ENCODE measurements around the gene GNA15. TPM values are rescaled to one million over a fixed set of nuclear protein-coding genes. Genes with fewer than 3 reads are reported as not detected.

GNA15 gene
- total RNA-seq, 1 experiment from 2014 or later = 6.2 TPM

- in situ Hi-C loops (cut with HindIII; ENCODE audit: low pct_unique_long_range_greater_than_20kb, low sequenced_read_pairs) = no loop called here
Measured at GRCh38 chr19:3112375-3113099, 23.3 kb upstream of the GNA15 start.

More at GRCh38 chr19:3112375-3113099, 23.3 kb upstream of the GNA15 start:
- ATAC-seq (no peak), DNase-seq (ENCODE audit: low read depth, low spot score) (no peak)
- H3K27me3 ChIP-seq (ENCODE audit: control insufficient read depth, insufficient read depth, low read length) = no peaks in the 10 kb centered on the region
- TF ChIP-seq POLR2AphosphoS5 (IDR thresholded peaks at IDR 0.05; ENCODE audit: low read depth, low read length) (no peak), CTCF (IDR thresholded peaks at IDR 0.05) (no peak), REST (IDR thresholded peaks at IDR 0.05; ENCODE audit: insufficient read depth in 1 of 2, low read depth in 2 of 2, low read length in 1 of 2) (no peak), TCF7L2 (IDR thresholded peaks at IDR 0.05; ENCODE audit: low read depth, low read length) (no peak), SIN3A (IDR thresholded peaks at IDR 0.05; ENCODE audit: borderline replicate concordance, insufficient read depth, low read depth, low read length) (no peak)
- intact Hi-C loops (cut with micrococcal nuclease; ENCODE audit: unreplicated experiment) = no loop called here
- BruUV-seq (replicated peaks) = no TSS peak
- no peaks in the 10 kb centered on the region for H3K9me3 ChIP-seq (ENCODE audit: control insufficient read depth, insufficient read depth, low read depth, low read length)
- peaks cover 4% of the 10 kb centered on the region for H3K4me1 ChIP-seq (ENCODE audit: control insufficient read depth, insufficient read depth, low read length)
- POLR2A ChIA-PET = no interaction called here
- H3K27ac ChIP-seq (ENCODE audit: low read length) = no peak overlapping the region
- H3K4me3 ChIP-seq (ENCODE audit: low read depth in 2 of 2, low read length in 2 of 2) = no peak overlapping the region
- CTCF ChIA-PET = no interaction called here
- no peaks in the 10 kb centered on the region for H3K36me3 ChIP-seq (ENCODE audit: control insufficient read depth, insufficient read depth, low read length)
